ENCODE measurements around the gene PHACTR1.

Gene PHACTR1

GRCh38 chr6:13274707-13275434 is 558.3 kb downstream of the PHACTR1 start:
- no peak for DNase-seq

- no peak for DNase-seq
These were observed 558.9 kb downstream of the PHACTR1 start for GRCh38 chr6:13275435-13275989.

GRCh38 chr6:13277231-13277630 is 560.7 kb downstream of the PHACTR1 start:
- DNase-seq = no peak

- DNase-seq = no peak
These were observed 561.6 kb downstream of the PHACTR1 start for GRCh38 chr6:13278164-13278563.

- no peak for DNase-seq
These were observed 562.4 kb downstream of the PHACTR1 start for GRCh38 chr6:13278991-13279390.

GRCh38 chr6:13280254-13280653 is 563.7 kb downstream of the PHACTR1 start:
- no peak for DNase-seq

- no peak for DNase-seq
These were observed 565.1 kb downstream of the PHACTR1 start for GRCh38 chr6:13281686-13282085.

GRCh38 chr6:13282393-13283069 is 566.0 kb downstream of the PHACTR1 start:
- DNase-seq = no peak

- DNase-seq = no peak
These were observed 566.8 kb downstream of the PHACTR1 start for GRCh38 chr6:13283331-13283730.

- no peak for DNase-seq
These were observed 568.1 kb downstream of the PHACTR1 start for GRCh38 chr6:13284646-13285045.

GRCh38 chr6:13285705-13286104 is 569.1 kb downstream of the PHACTR1 start:
- no peak for DNase-seq

- DNase-seq = no peak
These were observed 569.6 kb downstream of the PHACTR1 start for GRCh38 chr6:13286181-13286580.

GRCh38 chr6:13287104-13287503 is 570.5 kb downstream of the PHACTR1 start:
- no peak for DNase-seq

GRCh38 chr6:13288481-13288880 is 571.9 kb downstream of the PHACTR1 start:
- no peak for DNase-seq

- no peak for DNase-seq
These were observed 572.4 kb downstream of the PHACTR1 start for GRCh38 chr6:13288969-13289391.

GRCh38 chr6:13289789-13290318 is 573.3 kb downstream of the PHACTR1 start:
- DNase-seq = no peak

- no peak for DNase-seq
These were observed 573.8 kb downstream of the PHACTR1 start for GRCh38 chr6:13290335-13290734.

- no peak for DNase-seq
These were observed 576.2 kb downstream of the PHACTR1 start for GRCh38 chr6:13292774-13293173.

GRCh38 chr6:13294499-13295069 is 578.0 kb downstream of the PHACTR1 start:
- DNase-seq = no peak

GRCh38 chr6:13295576-13295975 is 579.0 kb downstream of the PHACTR1 start:
- DNase-seq = no peak

- DNase-seq = no peak
These were observed 580.0 kb downstream of the PHACTR1 start for GRCh38 chr6:13296536-13296997.

GRCh38 chr6:13297391-13297790 is 580.8 kb downstream of the PHACTR1 start:
- no peak for DNase-seq

GRCh38 chr6:13298446-13298845 is 581.9 kb downstream of the PHACTR1 start:
- no peak for DNase-seq
